HG02623 (cell line): Measurements from ENCODE around the gene HIPK3.
"Not testable (repeated sequence)": the region's sequence is repeated elsewhere in the genome, so short reads cannot be mapped to it uniquely, and the experiment has no call there.

ENCODE experiments used
- ATAC-seq: cut with Tn5 transposase; IDR thresholded peaks from one replicate; pipeline ENCODE4 v1.9.1; 2021; ENCODE audit warnings: moderate library complexity; ENCODE audit not compliant: unreplicated experiment

The HIPK3 gene

DNA sequence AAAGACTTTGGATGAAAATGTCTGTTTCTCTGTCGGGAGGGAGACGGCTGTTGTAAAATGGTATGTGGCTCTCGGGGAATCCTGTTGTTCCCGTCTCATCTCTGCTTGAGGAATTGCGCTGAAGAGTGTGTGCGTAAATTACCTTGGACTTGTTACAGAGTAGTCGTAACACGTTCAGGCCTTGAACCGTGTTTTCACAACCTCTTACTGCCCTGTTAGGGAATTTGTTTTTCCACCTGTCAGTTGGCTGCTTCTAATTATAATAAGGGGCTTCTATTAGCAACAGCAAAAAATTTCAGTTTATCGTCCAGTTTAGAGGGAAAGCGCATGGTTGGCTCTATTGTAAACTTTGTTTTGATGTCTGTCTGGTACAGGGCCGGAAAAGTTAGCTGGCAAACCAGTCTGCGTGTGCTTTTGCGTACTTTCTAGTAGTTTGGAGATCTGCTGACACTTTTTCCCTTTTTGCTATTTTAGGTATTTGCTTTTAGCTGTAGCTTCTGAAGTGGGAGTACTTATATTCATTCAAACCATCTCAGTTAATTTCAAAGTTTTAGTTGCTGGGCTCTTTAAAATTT lies 1.5 kb downstream of the HIPK3 start:
- no peak for ATAC-seq

- ATAC-seq, result no peak
These were observed 2.7 kb downstream of the HIPK3 start for GRCh38 chr11:33259869-33260268.

DNA sequence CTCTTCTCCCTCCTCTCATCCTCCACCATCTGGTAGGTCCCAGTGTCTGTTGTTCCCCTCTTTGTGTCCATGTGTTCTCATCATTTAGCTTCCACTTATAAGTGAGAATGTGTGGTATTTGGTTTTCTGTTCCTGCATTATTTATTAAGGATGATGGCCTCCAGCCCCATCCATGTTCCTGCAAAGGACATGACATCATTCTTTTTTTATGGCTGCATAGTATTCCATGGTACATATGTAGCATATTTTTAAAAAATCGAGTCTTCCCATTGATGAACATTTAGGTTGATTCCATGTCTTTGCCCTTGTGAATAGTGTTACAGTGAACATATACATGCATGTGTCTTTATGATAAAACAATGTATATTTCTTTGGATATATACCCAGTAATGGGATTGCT lies 4.2 kb downstream of the HIPK3 start:
- ATAC-seq, result not testable (repeated sequence)

DNA sequence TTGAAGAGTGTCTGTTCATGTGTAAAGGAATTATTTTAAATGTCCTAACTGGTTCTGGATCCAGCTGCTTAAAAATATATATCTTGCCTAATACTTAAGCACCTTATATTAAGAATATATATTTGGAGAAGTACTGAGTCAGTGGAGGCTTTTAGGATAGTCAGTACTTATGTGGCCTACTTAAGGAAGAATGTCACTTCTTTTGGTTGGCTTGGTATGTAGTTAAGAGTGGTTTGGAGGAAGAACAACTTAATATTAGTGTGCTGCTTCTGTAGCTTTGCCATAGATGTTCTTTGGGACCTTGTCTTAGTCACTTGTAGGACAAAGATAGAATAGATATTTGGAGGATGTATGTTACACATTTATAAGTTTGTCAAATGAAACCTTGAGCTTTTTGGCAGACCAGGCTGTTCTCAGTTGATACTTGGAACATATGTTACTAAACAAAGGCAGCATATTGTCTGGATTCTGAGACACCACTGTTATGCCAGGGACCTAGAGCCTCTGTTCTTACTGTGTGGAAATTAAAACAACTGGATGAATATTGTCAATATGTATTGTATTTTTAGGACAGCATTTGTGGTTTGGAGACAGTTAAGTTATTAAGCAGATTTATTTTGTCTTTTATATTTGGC lies 4.9 kb downstream of the HIPK3 start:
- ATAC-seq, result no peak

DNA sequence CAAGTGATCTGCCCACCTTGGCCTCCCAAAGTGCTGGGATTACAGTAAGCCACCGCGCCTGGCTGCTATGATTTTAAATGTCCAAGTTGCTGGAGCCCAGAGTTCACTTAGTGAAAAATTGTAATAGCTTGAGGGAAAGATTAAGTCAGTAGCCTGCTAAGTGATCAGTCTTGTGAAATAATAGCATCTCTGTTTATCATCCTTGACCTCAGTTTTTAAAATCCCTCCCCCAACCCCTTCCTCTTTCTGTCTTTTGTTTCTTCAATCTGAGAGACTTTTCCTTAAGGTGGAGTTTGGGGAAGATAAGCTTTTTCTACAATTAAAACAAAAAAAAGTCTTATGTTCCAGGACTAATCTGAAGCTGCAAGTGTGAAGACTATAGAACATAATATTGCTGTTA lies 6.4 kb downstream of the HIPK3 start:
- ATAC-seq, result no peak

DNA sequence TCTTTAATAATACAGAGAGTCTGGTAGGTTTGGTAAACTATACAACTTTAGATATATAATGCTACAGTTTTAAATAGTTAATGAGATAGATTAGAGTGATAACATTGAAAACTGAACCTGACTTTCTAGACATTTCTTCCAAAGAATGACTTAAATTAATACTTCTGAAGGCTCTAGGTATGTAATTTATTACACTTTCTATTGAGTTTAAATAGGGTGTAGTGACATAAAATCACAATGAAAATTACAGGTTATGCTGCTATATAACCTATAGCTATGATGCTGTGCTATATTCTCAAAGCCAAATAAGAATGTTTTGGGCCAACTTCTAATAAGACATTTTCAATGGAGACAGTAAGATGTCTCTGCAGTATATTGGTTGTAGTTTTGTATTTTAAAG lies 7.7 kb downstream of the HIPK3 start:
- ATAC-seq, result no peak

DNA sequence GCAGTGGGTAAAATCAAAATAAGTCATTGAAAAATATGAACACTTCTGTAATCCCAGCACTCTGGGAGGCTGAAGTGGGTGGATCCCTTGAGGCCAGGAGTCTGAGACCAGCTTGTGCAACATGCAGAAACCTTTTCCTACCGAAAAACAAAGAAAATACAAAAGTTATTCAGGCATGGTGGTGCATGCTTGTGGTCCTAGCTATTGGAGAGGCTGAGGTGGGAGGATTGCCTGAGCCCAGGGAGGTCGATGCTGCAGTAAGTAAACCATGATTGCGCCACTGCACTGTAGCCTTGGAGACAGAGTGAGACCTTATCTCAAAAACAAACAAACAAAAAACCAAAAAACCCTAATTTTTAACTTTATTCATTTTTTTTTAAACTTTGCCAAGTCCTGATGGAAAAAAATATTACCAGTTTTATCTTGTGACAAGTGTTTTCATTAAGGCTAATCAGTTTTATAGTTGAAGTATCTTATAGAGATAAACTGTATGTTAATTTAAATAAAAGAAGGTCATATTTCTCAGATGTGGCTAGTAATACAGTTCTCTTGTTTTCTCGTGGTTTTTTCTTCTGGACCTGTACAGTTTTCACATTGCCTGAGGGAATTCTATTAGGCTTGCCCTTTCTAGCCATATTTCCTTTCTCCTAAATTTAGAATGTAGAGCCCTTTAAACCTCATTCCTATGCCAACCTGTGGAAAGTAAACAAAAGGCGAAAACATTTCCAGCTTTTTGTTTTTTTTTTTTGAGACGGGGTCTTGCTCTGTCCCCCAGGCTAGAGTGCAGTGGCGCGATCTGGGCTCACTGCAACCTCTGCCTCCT lies 9.4 kb downstream of the HIPK3 start:
- no peak for ATAC-seq

DNA sequence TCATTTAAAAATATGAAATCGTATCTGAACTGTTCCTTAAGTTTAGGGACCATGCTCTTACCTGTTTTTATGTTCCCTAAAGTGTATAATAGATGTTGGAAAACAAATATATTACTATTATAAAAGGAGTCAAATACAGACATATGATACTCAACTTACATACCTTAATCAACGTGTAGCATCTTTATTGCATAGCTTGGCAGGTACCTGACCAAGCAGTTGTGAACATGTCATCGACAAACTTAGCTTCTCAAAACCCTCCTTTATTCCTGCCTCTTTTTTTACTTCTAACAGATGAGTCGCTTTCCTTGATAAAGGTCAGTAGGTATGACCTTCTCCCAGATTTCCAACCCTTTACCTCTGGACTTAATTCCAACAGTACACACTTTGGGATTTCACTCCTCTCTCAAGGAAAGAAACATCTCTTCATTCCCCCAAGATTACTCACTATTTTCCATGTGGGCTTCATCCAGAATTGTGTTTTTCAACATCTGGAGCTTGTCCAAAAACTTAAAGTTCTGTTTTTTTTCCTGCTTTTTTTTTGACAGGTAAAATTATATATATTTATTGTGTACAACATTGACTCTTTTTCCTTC lies 11.9 kb downstream of the HIPK3 start:
- ATAC-seq, result no peak

- no peak for ATAC-seq
These were observed 12.6 kb downstream of the HIPK3 start for GRCh38 chr11:33269822-33270221.

DNA sequence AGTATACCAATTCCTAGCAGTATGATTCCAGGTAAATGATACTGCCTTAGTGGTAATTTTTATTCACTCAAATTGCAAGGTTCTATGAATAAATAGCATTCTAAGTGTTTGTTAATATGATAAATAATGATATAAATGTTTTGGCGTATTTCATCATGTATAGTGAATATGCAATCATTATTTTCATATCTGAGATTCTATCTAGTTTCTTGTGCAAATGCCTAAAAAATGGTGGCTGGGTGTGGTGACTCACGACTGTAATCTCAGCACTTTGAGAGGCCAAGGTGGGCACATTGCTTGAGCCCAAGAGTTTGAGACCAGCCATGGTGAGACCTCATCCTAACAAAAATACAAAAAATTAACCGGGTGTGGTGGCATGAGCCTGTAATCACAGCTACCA lies 13.9 kb downstream of the HIPK3 start:
- no peak for ATAC-seq

- ATAC-seq, result no peak
These were observed 15.3 kb downstream of the HIPK3 start for GRCh38 chr11:33272338-33273107.

DNA sequence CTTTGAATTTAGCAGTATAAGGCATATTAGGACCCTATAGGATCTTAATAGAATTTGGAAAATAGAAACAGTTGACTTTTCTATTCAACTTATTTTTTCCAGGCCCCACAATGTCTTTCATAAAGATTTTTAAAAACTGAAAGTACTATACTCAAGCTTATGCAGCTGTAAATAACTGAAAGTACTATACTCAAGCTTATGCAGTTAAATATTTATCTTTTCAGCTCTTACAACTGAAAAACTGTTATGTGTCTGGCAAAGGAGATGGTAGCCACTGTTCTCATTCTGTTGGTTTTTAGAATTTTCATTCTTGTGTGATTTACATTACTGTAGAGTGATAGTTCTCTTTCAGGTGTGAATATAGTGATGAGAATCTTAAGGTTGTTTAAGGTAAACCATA lies 16.5 kb downstream of the HIPK3 start:
- no peak for ATAC-seq

DNA sequence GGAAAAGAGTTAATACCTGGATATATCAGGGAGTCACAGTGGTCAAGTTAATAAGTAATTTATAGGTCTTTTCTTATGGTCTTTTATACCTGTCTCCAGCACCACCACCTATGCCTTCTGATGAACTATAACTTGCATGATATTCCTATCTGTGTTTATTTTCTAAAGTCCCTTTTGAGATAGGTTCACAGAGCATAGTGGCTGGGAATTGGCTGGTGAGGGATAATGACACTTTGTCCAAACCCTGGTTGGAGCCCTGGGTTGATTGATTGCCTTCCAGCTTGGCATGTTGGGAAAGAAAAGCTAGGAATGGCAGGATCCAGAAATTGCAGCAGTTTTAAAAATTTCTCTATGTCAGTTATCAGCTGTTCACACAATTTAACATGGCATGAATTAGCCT lies 23.2 kb downstream of the HIPK3 start:
- ATAC-seq, result no peak

GRCh38 chr11:33281758-33282157 lies 24.6 kb downstream of the HIPK3 start:
- ATAC-seq, result no peak

GRCh38 chr11:33284818-33285217 lies 27.6 kb downstream of the HIPK3 start:
- no peak for ATAC-seq

- ATAC-seq, result no peak
These were observed 33.1 kb downstream of the HIPK3 start for GRCh38 chr11:33290319-33290718.

DNA sequence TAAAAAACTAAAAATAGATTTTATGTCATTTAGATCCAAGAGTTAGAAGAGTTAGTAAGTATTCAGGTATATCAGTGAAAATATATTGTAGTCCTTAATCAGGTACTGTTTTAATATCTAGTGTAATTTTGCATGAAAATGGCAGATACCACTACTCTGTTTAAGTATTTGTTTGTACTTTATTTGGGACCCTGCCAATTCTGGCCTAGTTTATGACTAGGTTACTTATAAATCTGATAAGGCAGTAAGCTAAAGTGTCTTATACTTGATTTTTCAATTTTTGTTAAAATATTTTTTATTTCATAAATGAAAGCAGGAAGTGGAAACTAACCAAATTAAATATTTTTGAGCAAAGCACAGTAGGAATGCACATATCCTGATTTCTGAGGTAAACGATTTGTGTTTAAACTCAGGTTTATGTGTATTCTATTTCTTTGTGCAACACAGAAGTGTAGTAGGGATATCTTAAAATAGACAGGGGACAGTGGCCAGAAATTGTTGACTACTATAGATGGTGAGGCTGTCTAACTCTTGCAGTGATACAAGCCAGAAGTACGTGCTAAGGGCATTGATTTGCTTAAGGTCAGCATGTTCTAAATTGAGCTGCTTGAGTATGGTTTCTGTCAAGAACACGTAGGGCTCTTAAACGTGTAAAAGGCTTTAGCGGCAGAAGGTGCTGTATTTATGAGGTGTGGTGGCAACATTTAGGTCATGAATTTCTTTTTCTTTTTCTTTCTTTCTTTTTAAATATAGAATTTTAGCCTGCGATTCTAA lies 34.0 kb downstream of the HIPK3 start:
- peak; percentile 73 for ATAC-seq

DNA sequence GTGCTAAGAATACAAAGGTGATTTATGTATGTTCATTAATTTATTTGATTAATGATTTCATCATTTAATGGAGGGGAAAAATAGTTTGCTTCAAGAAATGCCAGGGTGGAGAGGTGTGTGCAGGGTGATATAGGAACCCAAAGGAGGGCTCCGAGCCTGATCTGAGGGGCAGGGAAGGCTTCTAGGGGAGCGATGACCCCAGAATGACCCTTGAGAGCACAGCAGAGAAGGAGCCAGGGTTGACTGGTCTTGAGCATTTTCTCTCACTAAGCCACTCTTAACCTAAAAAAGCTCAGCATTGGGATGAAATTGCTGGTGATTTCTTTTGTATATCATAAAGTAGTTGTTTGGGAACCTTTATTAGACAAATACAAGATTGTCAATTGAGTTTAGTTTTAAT lies 35.1 kb downstream of the HIPK3 start:
- ATAC-seq, result no peak

DNA sequence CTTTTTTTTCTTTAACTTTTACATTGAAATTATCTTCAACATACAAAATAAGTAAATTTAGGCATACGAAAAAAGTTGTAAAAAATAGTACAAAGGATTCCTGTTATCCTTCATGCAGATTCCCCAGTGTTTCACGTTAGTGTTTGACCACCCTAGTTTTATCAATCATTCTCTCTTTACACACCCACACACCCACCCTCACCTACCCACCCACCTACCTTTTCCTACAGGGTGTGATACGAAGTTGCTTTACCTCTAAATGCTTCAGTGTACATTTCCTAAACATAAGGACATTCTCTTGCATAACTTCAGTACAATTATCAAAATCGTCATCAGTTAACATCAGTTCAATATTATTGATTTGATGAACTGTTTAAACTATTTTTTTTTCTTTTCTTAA lies 37.0 kb downstream of the HIPK3 start:
- ATAC-seq, result no peak

DNA sequence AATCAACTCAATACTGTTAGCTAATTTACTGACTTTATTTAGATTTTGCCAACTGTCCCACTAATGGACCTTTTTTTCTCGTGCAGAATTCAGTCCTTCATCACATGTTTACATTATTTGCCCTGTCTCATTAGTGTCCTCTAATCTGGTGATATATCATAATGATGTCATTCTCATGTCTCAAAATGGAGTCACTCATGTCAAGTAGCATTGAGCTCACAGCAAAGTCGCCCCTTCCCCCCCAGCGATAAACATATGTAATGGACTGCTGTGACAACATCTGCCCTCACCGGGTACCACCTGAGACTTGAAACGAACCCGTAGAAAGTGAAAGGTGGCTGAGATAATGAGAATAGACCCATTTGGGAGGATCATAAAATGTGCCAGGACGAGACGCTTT lies 37.6 kb downstream of the HIPK3 start:
- ATAC-seq, result no peak
